ENCODE measurements around the gene RELCH.

RELCH gene

DNA sequence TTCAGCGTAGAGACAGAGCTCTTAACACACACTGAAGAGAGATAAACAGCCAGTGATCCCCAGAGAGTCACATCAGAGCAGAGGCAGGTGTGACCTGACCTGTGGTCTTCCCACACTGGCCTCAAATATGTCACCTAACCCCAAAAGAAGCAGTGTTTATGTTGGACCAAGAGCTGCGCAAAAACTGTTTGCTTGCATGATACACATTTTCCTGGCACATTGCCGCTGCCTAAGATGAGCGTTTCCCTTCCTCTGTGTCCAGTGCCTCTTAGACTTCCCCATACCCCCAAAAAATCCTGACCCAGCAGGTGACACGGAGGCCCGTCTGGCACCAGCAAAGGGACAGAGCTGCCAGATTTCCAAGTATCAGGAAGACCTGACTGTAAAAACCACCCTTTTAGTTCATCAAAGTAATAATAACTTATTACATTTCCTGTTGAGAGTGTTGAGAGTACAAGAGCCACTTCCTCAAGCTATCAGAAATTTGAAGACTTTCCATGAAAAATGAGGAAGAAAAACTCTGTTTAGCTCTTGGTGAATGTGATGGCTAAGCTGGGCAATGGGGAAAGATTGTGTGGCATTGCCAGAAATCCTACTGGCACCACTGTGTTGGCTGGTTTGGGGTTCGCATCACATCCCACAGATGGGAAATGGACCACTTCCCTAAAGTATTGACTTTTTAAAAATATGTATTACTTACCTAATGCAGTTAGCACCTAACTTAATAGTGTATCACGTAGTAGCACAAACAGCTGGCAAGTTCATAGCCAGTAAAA lies 144.7 kb downstream of the RELCH start:
- Histone ChIP-seq H3K4me3 (ENCODE audit: low read depth, low read length) (no peak overlapping the region), H3K9me3 (ENCODE audit: control insufficient read depth, insufficient read depth, low read length) (no peaks in the 10 kb centered on the region), H3K27ac (ENCODE audit: low read depth, low read length) (no peak overlapping the region), H3K36me3 (ENCODE audit: control insufficient read depth, insufficient read depth, low read length) (no peaks in the 10 kb centered on the region), H3K9ac (ENCODE audit: low read depth, low read length) (no peak overlapping the region), H3K27me3 (ENCODE audit: control insufficient read depth, insufficient read depth, low read length) (peaks cover 13% of the 10 kb centered on the region), H3K4me1 (ENCODE audit: control insufficient read depth, insufficient read depth, low read length) (peaks cover 27% of the 10 kb centered on the region)

DNA sequence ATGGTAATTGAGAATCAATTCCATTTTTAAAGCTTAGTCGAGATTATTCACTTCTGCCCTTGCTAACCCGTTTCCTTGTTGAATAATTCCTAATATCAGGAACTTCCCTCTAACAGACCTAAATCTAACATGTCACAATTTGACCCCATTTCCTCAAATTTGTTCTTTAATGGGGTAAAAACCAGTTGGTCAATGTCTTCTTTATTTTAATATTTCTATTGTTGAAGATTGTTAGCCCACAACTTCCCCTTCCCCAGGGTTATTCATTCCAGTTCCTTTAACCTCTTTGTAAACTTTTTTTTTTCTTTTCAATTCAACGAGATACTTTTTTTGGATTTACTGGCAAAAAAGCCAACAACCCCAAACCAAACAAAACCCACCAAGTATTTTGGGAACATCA lies 145.4 kb downstream of the RELCH start:
- Histone ChIP-seq H3K27ac (ENCODE audit: low read depth, low read length) (no peak overlapping the region), H3K9ac (ENCODE audit: low read depth, low read length) (no peak overlapping the region), H3K36me3 (ENCODE audit: control insufficient read depth, insufficient read depth, low read length) (no peaks in the 10 kb centered on the region), H3K9me3 (ENCODE audit: control insufficient read depth, insufficient read depth, low read length) (no peaks in the 10 kb centered on the region), H3K4me3 (ENCODE audit: low read depth, low read length) (no peak overlapping the region), H3K27me3 (ENCODE audit: control insufficient read depth, insufficient read depth, low read length) (peaks cover 7% of the 10 kb centered on the region), H3K4me1 (ENCODE audit: control insufficient read depth, insufficient read depth, low read length) (peaks cover 23% of the 10 kb centered on the region)

DNA sequence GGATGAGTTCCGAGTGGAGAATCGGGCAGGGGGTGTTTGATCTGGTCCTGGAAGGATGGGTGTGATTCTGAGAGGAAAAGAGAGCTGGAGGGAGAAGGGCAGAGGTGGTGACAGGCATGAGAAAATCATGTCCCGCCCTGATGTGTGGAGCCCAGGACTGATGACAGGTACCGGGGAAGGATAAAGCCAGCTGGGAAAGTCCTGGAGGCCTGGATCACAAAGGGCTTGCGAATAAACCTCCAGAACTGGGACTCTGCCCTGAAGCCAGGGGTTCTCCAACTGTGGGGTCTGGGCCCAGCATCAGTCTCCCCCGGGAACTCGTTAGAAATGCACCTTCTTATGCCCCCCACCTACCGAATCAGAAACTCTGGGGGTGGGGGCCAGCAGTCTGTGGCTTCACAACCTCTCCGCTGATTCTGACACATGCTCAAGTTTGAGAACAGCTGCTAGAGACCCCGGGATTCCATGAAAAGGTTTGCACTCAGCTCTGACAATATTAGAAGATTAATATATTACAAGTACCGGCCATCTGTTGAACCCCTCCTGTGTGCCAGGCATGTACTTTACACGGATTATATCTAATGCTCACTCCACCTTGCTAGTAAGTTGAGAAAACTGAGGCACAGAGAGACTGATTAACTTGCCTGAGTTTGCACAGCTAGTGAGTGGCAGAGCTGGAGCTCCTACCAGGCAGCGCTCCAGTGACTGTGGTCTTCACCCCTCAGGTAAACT lies 146.1 kb downstream of the RELCH start:
- Histone ChIP-seq H3K9me3 (ENCODE audit: control insufficient read depth, insufficient read depth, low read length) (no peaks in the 10 kb centered on the region), H3K4me3 (ENCODE audit: low read depth, low read length) (no peak overlapping the region), H3K27ac (ENCODE audit: low read depth, low read length) (no peak overlapping the region), H3K27me3 (ENCODE audit: control insufficient read depth, insufficient read depth, low read length) (no peaks in the 10 kb centered on the region), H3K36me3 (ENCODE audit: control insufficient read depth, insufficient read depth, low read length) (no peaks in the 10 kb centered on the region), H3K9ac (ENCODE audit: low read depth, low read length) (no peak overlapping the region), H3K4me1 (ENCODE audit: control insufficient read depth, insufficient read depth, low read length) (peaks cover 30% of the 10 kb centered on the region)

DNA sequence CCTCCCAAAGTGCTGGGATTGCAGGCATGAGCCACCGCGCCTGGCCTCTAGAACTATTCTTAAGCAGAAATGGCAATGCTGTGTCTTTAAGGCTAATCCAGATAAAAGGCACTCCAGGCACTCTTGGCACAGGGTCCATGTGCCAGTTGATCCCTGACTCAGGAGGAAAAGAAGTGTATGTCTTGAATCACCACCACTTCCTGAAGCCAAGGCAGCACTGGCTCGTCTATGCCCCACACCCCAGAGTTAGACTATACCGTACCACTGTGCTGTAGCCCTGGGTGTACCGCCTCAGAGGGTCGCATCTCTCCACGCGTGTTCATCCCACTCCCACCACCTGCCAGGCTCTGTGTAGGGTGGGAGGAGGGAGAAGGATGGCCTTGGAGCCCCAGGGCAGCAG lies 147.1 kb downstream of the RELCH start:
- Histone ChIP-seq H3K27me3 (ENCODE audit: control insufficient read depth, insufficient read depth, low read length) (no peaks in the 10 kb centered on the region), H3K4me3 (ENCODE audit: low read depth, low read length) (no peak overlapping the region), H3K36me3 (ENCODE audit: control insufficient read depth, insufficient read depth, low read length) (no peaks in the 10 kb centered on the region), H3K9me3 (ENCODE audit: control insufficient read depth, insufficient read depth, low read length) (no peaks in the 10 kb centered on the region), H3K27ac (ENCODE audit: low read depth, low read length) (no peak overlapping the region), H3K9ac (ENCODE audit: low read depth, low read length) (no peak overlapping the region), H3K4me1 (ENCODE audit: control insufficient read depth, insufficient read depth, low read length) (peaks cover 38% of the 10 kb centered on the region)

DNA sequence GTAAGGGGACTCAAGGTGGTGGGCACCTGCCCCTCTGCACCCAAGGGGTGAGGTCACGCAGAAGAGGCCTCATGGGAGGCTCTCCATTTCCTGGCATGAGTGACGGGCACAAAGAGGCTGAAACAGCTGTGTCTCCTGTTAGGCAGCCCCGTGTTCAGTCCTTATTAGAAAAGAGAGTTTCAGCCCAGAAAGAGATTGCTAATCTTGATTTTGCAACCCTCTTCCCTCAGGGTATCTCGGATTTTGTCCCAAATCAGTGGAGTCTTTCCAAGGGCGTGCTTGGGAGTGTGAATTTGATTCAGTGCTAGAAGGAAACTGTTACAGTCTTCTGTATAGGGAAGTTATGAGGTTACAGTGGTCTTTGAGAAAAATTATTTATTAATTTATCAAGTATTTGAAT lies 148.4 kb downstream of the RELCH start:
- no peaks in the 10 kb centered on the region for H3K27me3 ChIP-seq (ENCODE audit: control insufficient read depth, insufficient read depth, low read length)
- no peak overlapping the region for H3K27ac ChIP-seq (ENCODE audit: low read depth, low read length)
- H3K9ac ChIP-seq (ENCODE audit: low read depth, low read length): no peak overlapping the region
- no peaks in the 10 kb centered on the region for H3K36me3 ChIP-seq (ENCODE audit: control insufficient read depth, insufficient read depth, low read length)
- no peak overlapping the region for H3K4me3 ChIP-seq (ENCODE audit: low read depth, low read length)
- H3K4me1 ChIP-seq (ENCODE audit: control insufficient read depth, insufficient read depth, low read length): peaks cover 34% of the 10 kb centered on the region
- H3K9me3 ChIP-seq (ENCODE audit: control insufficient read depth, insufficient read depth, low read length): no peaks in the 10 kb centered on the region

DNA sequence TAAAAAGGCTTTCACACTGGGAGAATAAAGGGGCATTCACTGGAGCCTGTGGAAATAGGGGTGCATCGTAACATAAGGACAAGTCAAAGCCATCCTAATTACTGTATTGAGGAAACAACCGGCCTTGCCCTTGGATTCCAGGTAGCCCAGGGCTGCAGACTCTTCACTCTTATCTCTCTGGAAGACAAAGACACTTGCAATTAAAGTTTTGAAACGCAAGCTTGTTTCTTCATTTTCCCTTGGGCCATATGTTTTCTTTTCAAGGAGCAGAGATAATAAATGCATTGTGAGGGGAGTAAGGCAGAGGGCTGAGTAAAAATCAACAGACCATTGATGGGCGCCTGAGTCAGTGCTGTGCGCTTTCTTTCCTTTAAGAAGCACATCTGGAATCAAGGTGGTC lies 149.6 kb downstream of the RELCH start:
- Histone ChIP-seq H3K9me3 (ENCODE audit: control insufficient read depth, insufficient read depth, low read length) (no peaks in the 10 kb centered on the region), H3K27ac (ENCODE audit: low read depth, low read length) (no peak overlapping the region), H3K4me3 (ENCODE audit: low read depth, low read length) (no peak overlapping the region), H3K4me1 (ENCODE audit: control insufficient read depth, insufficient read depth, low read length) (peaks cover 33% of the 10 kb centered on the region), H3K36me3 (ENCODE audit: control insufficient read depth, insufficient read depth, low read length) (no peaks in the 10 kb centered on the region), H3K9ac (ENCODE audit: low read depth, low read length) (no peak overlapping the region), H3K27me3 (ENCODE audit: control insufficient read depth, insufficient read depth, low read length) (no peaks in the 10 kb centered on the region)

DNA sequence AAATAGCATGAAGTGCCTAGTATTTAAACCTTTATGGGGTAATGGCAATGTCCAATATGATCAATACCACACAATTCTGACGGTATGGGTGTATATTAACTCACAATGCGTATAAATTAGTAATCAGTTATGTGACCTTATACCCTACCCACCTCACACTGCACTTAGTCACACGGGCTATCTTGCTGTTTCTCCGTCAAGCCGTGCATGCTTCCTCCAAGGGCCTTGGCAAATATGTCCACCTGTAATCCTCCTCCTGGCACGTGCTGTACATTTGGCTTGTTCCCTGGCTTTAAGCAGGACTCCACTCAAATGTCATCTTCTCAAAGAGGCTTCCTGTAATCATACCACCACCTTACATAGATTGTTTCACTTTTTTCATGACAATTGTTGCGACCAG lies 150.3 kb downstream of the RELCH start:
- no peaks in the 10 kb centered on the region for H3K9me3 ChIP-seq (ENCODE audit: control insufficient read depth, insufficient read depth, low read length)
- H3K36me3 ChIP-seq (ENCODE audit: control insufficient read depth, insufficient read depth, low read length): no peaks in the 10 kb centered on the region
- no peaks in the 10 kb centered on the region for H3K27me3 ChIP-seq (ENCODE audit: control insufficient read depth, insufficient read depth, low read length)
- peaks cover 33% of the 10 kb centered on the region for H3K4me1 ChIP-seq (ENCODE audit: control insufficient read depth, insufficient read depth, low read length)
- no peak overlapping the region for H3K9ac ChIP-seq (ENCODE audit: low read depth, low read length)
- H3K27ac ChIP-seq (ENCODE audit: low read depth, low read length): no peak overlapping the region
- no peak overlapping the region for H3K4me3 ChIP-seq (ENCODE audit: low read depth, low read length)

DNA sequence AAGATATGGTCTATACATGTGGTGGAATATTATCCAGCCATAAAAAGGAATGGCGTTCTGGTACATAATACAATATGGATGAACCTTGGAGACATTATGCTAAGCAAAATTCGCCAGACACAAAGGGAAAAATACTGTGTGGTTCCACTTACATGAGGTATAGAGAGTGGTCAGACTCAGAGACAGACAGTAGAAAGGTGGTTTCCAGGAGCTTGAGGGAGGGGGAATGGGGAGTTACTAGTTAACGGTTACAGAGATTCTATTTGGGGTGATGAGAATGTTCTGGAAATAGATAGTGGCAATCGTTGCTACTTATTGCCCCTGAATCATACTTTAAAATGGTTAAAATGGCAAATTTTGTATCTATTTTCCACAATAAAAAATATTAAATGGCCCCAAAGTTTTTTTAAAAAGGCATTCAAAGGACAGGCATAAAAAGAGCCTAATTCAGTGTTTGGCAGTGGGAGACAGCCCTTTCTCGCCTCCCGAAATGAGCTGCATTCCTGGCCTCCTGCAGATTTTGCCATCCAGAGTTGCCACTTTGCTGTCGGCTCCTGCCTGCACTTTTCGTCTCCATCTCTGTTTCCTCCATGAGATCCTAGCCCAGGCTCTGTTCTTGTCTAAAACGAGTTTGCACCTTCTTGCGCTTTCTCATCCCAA lies 151.5 kb downstream of the RELCH start:
- H3K27me3 ChIP-seq (ENCODE audit: control insufficient read depth, insufficient read depth, low read length): no peaks in the 10 kb centered on the region
- no peaks in the 10 kb centered on the region for H3K9me3 ChIP-seq (ENCODE audit: control insufficient read depth, insufficient read depth, low read length)
- H3K4me1 ChIP-seq (ENCODE audit: control insufficient read depth, insufficient read depth, low read length): peaks cover 33% of the 10 kb centered on the region
- H3K4me3 ChIP-seq (ENCODE audit: low read depth, low read length): peak overlapping the region; percentile 9
- H3K9ac ChIP-seq (ENCODE audit: low read depth, low read length): no peak overlapping the region
- H3K36me3 ChIP-seq (ENCODE audit: control insufficient read depth, insufficient read depth, low read length): no peaks in the 10 kb centered on the region
- peak overlapping the region; percentile 15 for H3K27ac ChIP-seq (ENCODE audit: low read depth, low read length)

DNA sequence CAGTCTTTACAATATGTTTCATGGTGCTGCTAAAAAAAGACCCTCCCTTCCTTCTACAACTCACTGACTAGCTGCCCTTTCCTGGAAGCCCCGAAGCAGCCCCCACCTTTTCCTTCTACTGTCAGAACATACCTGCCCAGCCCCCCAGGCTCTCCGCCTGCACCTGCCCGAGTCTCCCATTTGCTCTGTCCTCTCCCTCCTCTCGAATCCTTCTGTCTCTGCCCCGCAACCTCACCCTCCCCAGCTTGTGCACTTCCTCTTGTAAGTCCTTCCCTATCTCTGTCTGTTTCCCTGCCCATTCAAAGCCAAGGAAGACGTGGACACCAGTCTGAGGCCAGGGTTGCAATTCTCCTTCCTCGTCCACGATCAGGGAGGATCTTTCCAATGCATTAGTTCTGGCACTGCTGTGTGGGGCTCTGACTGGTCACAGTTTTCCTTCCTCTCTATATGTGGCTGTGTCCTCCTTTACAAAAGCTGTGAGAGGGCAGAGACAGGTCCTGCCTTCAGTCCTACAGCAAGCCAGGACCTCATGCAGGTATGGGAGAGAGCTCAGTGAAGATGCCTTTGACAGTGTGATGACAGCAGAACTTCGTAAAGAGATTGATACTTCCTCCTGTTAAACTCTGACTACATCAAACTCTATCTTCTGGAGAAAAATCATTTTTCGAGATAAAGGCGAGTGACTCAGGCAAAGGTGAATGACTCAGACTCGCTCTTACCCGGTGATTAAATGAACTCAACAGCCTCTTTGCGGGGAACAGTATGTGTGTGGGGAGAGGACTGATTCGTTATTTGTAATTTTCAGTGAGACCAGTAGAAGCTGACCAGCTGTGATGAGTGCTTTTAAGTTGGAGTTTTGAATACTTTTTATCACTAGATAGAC lies 152.3 kb downstream of the RELCH start:
- no peak overlapping the region for H3K9ac ChIP-seq (ENCODE audit: low read depth, low read length)
- peaks cover 33% of the 10 kb centered on the region for H3K4me1 ChIP-seq (ENCODE audit: control insufficient read depth, insufficient read depth, low read length)
- H3K36me3 ChIP-seq (ENCODE audit: control insufficient read depth, insufficient read depth, low read length): no peaks in the 10 kb centered on the region
- H3K27ac ChIP-seq (ENCODE audit: low read depth, low read length): no peak overlapping the region
- H3K9me3 ChIP-seq (ENCODE audit: control insufficient read depth, insufficient read depth, low read length): no peaks in the 10 kb centered on the region
- peak overlapping the region; percentile 9 for H3K4me3 ChIP-seq (ENCODE audit: low read depth, low read length)
- H3K27me3 ChIP-seq (ENCODE audit: control insufficient read depth, insufficient read depth, low read length): no peaks in the 10 kb centered on the region

DNA sequence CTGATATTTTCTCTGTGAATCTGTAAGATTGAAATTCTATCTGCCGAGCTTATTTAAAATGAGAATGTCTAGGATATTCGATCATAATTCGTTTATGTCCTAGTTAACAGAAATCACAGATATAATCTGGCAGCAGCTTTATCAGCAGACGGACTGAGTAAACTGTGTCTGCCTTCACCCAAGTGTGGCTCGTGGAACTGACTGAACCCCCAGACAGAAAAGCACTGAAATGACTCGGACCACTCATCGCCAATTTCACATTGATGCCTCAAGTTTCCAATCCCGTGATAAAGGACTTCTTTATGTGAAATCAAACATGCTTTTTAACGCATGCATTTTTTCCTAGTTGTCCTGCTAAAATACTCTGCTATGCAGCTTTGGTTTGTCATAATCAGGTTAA lies 153.9 kb downstream of the RELCH start:
- no peak overlapping the region for H3K4me3 ChIP-seq (ENCODE audit: low read depth, low read length)
- no peaks in the 10 kb centered on the region for H3K36me3 ChIP-seq (ENCODE audit: control insufficient read depth, insufficient read depth, low read length)
- no peak overlapping the region for H3K27ac ChIP-seq (ENCODE audit: low read depth, low read length)
- H3K9ac ChIP-seq (ENCODE audit: low read depth, low read length): no peak overlapping the region
- peaks cover 46% of the 10 kb centered on the region for H3K4me1 ChIP-seq (ENCODE audit: control insufficient read depth, insufficient read depth, low read length)
- H3K9me3 ChIP-seq (ENCODE audit: control insufficient read depth, insufficient read depth, low read length): no peaks in the 10 kb centered on the region
- H3K27me3 ChIP-seq (ENCODE audit: control insufficient read depth, insufficient read depth, low read length): no peaks in the 10 kb centered on the region

Measured in HUES48 (cell line).